ENCODE data around the gene TRIM4. TPM values are rescaled to one million over a fixed set of nuclear protein-coding genes. Genes with fewer than 3 reads are reported as not detected.
"Not testable (repeated sequence)": the region's sequence is repeated elsewhere in the genome, so short reads cannot be mapped to it uniquely, and the experiment has no call there.

TRIM4 gene
- total RNA-seq, 2 experiments from 2014 or later = 22.2 to 22.3 TPM

GRCh38 chr7:99881370-99881769 lies 38.0 kb downstream of the TRIM4 start:
- ATAC-seq (no peak), DNase-seq (no peak)
- ChIA-PET POLR2A (no interaction called here), CTCF (interaction anchor here (0.8 kb wide), 1 partner anchor 20 kb away, joined by 3 read pairs; no protein-coding TSS in a partner anchor)
- Mint-ChIP-seq H3K9me3 (no peaks in the 10 kb centered on the region), H3K36me3 (ENCODE audit: low read depth) (peaks cover 5% of the 10 kb centered on the region), H3K27me3 (no peaks in the 10 kb centered on the region), H3K27ac (no peak overlapping the region), H3K4me1 (ENCODE audit: low read depth) (no peaks in the 10 kb centered on the region), H3K4me3 (no peak overlapping the region)
- TF ChIP-seq CTCF (IDR thresholded peaks at IDR 0.05) = no peak
- intact Hi-C loops (cut with micrococcal nuclease) = no loop called here

- Mint-ChIP-seq H3K36me3 (ENCODE audit: low read depth) (peaks cover 1% of the 10 kb centered on the region), H3K27me3 (no peaks in the 10 kb centered on the region), H3K27ac (no peak within 1 kb of the TSS), H3K9me3 (no peaks in the 10 kb centered on the region), H3K4me3 (no peak within 1 kb of the TSS), H3K4me1 (ENCODE audit: low read depth) (no peaks in the 10 kb centered on the region)
- ChIA-PET POLR2A (interaction anchor here (0.6 to 1.2 kb wide), 2 partner anchors 40 to 127 kb away, joined by 3 read pairs; no protein-coding TSS in a partner anchor), CTCF (no interaction called here)
- no peak for DNase-seq
- intact Hi-C loops (cut with micrococcal nuclease) = no loop called here
- TF ChIP-seq CTCF (IDR thresholded peaks at IDR 0.05) = no peak
- no peak for ATAC-seq
Observed at GRCh38 chr7:99876933-99877332, 42.4 kb downstream of the TRIM4 start, which contains the start of gene OR2AE1. OR2AE1 (minus strand) TSS chr7:99877033; CDS start chr7:99877033, 0 bp downstream.

- no peak for ATAC-seq
- CTCF ChIA-PET = no interaction called here
Observed at GRCh38 chr7:99876491-99876890, 42.8 kb downstream of the TRIM4 start.

GRCh38 chr7:99868246-99868645 lies 51.1 kb downstream of the TRIM4 start:
- POLR2A ChIA-PET = no interaction called here
- CTCF ChIA-PET = interaction anchor here (1.1 kb wide), 1 partner anchor 9 kb away, joined by 3 read pairs; no protein-coding TSS in a partner anchor
- Mint-ChIP-seq H3K36me3 (ENCODE audit: low read depth) (no peaks in the 10 kb centered on the region), H3K27me3 (peaks cover 7% of the 10 kb centered on the region), H3K9me3 (no peaks in the 10 kb centered on the region), H3K4me3 (no peak overlapping the region), H3K27ac (no peak overlapping the region), H3K4me1 (ENCODE audit: low read depth) (no peaks in the 10 kb centered on the region)
- DNase-seq = no peak
- no peak for TF ChIP-seq CTCF (IDR thresholded peaks at IDR 0.05)
- intact Hi-C loops (cut with micrococcal nuclease) = no loop called here
- ATAC-seq = no peak

More at GRCh38 chr7:99876491-99876890, 42.8 kb downstream of the TRIM4 start:
- POLR2A ChIA-PET = interaction anchor here (1.2 kb wide), 1 partner anchor 128 kb away, joined by 3 read pairs; no protein-coding TSS in a partner anchor
- Mint-ChIP-seq H3K4me1 (ENCODE audit: low read depth) (no peaks in the 10 kb centered on the region), H3K27me3 (no peaks in the 10 kb centered on the region), H3K27ac (no peak overlapping the region), H3K4me3 (no peak overlapping the region), H3K9me3 (no peaks in the 10 kb centered on the region), H3K36me3 (ENCODE audit: low read depth) (peaks cover 1% of the 10 kb centered on the region)
- no peak for TF ChIP-seq CTCF (IDR thresholded peaks at IDR 0.05)
- intact Hi-C loops (cut with micrococcal nuclease) = no loop called here
- no peak for DNase-seq

GRCh38 chr7:99867477-99867876 lies 51.9 kb downstream of the TRIM4 start:
- intact Hi-C loops (cut with micrococcal nuclease); ATAC-seq; POLR2A ChIA-PET; H3K27me3 Mint-ChIP-seq; H3K27ac Mint-ChIP-seq; H3K4me1 Mint-ChIP-seq (ENCODE audit: low read depth); H3K4me3 Mint-ChIP-seq; H3K36me3 Mint-ChIP-seq (ENCODE audit: low read depth); H3K9me3 Mint-ChIP-seq; DNase-seq: not testable (repeated sequence)
- CTCF ChIA-PET = interaction anchor here (1.1 kb wide), 1 partner anchor 8 kb away, joined by 3 read pairs; no protein-coding TSS in a partner anchor
